Esophagus (tissue), 2 donors: ENCODE results near the gene TIMP3. TPM values are rescaled to one million over a fixed set of nuclear protein-coding genes. Genes with fewer than 3 reads are reported as not detected.

ENCODE experiments used
- H3K27ac ChIP-seq, 2 donors: one replicate each; pipeline ENCODE4 v1.5.1; 2013; ENCODE audit warnings: low read depth in 2 of 2, mild to moderate bottlenecking in 2 of 2, inconsistent platforms in 1 of 2, low read length in 1 of 2, moderate library complexity in 1 of 2
- H3K27me3 ChIP-seq, 2 donors: one replicate each; pipeline ENCODE4 v1.6.1; 2013; ENCODE audit warnings: low read length in 2 of 2, control low read depth in 1 of 2, mild to moderate bottlenecking in 1 of 2; ENCODE audit not compliant: insufficient read depth in 2 of 2, control insufficient read depth in 1 of 2
- H3K36me3 ChIP-seq, 2 donors: one replicate each; pipeline ENCODE4 v1.6.1; 2013; ENCODE audit warnings: low read length in 1 of 2; ENCODE audit not compliant: control insufficient read depth in 2 of 2, insufficient read depth in 2 of 2
- H3K4me1 ChIP-seq, 2 donors: one replicate each; pipeline ENCODE4 v1.6.1; 2013; ENCODE audit warnings: low read length in 1 of 2; ENCODE audit not compliant: control insufficient read depth in 2 of 2, insufficient read depth in 2 of 2
- H3K4me3 ChIP-seq, 2 donors: one replicate each; pipeline ENCODE4 v1.5.1; 2013; ENCODE audit warnings: low read length in 2 of 2, mild to moderate bottlenecking in 2 of 2, low read depth in 1 of 2, moderate library complexity in 1 of 2
- H3K9me3 ChIP-seq, 2 donors: one replicate each; pipeline ENCODE4 v1.6.1; 2013; ENCODE audit warnings: mild to moderate bottlenecking in 2 of 2, low read depth in 1 of 2, low read length in 1 of 2, moderate library complexity in 1 of 2; ENCODE audit not compliant: control insufficient read depth in 2 of 2, insufficient read depth in 1 of 2
- WGBS, 2 donors: extraction: QIAGEN DNeasy Blood & Tissue Kit; methylation state at CpG; one replicate each; pipeline ENCODE4 v1.1.7; 2013; 5-methylcytosine and 5-hydroxymethylcytosine counted together
- polyA plus RNA-seq, 2 donors: library from polyadenylated mRNA; stranded (reverse); fragments of 200-250 nt; gene quantifications; one replicate each; pipeline ENCODE4 v1.2.3, GENCODE V29; 2013
- donor health status: healthy with polysubstance abuse.
- donor health status: Bipolar disorder and iron deficiency.

The TIMP3 gene
- polyA plus RNA-seq, 2 donors: 8.9 to 24.7 TPM

DNA sequence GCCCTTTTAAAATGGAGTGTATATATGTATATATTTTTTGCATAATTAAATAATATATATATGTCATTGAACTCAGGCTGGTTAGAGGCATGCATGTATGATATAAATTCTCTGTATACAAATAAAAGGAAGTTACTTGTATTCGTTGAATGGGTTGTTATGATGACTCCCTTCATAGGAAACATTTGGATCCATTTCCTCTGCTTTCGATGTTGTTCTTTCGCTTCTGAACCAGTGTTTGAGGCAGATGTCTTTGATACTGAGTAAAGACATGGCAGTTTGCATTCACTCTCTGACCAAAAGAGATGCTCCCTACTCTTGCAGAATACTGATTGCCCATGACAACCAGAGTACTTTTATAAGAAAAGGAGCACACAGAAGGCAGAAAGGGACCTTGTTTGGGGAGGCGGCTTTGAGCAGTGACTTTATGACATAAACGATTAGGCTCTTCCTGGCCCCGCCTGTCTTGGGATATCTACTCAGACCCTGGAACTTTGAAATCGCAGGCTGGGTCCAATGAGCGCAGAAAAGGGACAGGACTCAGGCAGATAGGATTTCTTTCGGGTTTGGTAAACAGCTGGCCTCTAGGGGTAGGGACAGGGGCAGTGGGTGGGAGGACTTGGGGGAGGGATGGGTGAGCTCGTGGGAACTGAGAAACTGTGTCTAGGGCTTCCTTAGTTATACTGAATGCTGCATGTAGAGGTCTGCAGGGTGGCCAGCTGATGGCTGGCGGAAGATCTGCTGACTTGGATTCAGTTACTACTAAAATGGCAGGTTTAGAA is 23.2 kb downstream of the TIMP3 start:
- H3K27ac ChIP-seq: no peak overlapping the region
- H3K4me3 ChIP-seq: no peak overlapping the region
- 68 to 78% methylated on average over 11 of the region's 11 CpGs for WGBS, 2 donors
- peaks cover 9 to 16% of the 10 kb centered on the region in 2 donors for H3K4me1 ChIP-seq
- H3K36me3 ChIP-seq: peaks cover 0 to 2% of the 10 kb centered on the region in 2 donors
- no peaks in the 10 kb centered on the region for H3K9me3 ChIP-seq
- H3K27me3 ChIP-seq: no peaks in the 10 kb centered on the region

DNA sequence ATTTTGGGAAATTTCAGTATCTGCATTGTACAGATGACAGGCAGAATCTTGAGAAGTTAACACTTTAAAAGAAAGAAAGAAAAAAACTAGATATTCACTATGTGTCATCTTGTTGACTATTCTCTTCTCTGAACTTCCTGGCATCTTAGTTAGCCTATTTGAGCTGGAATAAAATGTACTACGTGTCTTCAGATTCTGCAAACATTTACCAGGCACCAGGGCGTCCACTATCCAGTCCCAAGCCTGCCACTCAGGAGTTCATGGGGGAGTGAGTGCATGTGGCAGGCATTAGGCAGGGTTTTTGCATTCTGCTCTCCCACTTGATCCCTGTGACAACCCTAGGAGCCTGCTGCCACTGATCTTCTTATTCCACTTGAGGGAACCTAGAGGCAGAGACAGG is 25.0 kb downstream of the TIMP3 start:
- no peaks in the 10 kb centered on the region for H3K9me3 ChIP-seq
- H3K27ac ChIP-seq: peak overlapping the region; percentile 0 to 73
- H3K4me1 ChIP-seq: peaks cover 9 to 10% of the 10 kb centered on the region in 2 donors
- WGBS, 2 donors: 63 to 64% methylated on average over 2 of the region's 2 CpGs
- H3K27me3 ChIP-seq: no peaks in the 10 kb centered on the region
- H3K4me3 ChIP-seq: no peak overlapping the region
- peaks cover 0 to 2% of the 10 kb centered on the region in 2 donors for H3K36me3 ChIP-seq

DNA sequence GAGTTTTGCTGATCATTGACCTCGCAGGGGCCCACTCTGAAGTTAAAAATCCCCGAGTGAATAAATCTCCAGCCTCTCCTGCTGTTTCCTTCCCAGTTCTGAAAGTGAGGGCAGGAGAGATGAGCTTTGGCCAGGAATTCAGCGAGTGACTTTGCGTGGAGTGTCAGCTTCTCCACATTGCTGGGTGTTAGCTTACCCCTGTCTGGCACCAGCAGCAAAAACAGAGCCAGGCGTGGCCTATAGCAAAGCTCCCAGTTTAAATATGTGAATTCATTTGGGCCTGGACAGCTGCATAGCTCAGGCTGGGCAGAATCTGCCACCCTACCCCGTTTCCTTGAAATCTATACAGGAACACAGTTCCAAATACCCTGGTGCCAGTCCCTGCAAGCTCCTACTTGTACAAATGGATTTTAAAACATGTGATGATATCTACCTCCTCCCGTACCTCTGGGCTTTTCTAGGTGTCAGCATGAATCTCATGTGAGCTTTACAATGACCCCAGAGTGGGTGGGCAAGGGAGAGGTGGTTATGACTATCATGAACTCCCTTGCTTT is 25.6 kb downstream of the TIMP3 start:
- Histone ChIP-seq H3K9me3 (no peaks in the 10 kb centered on the region), H3K4me1 (peaks cover 9 to 10% of the 10 kb centered on the region in 2 donors), H3K36me3 (peaks cover 0 to 2% of the 10 kb centered on the region in 2 donors), H3K4me3 (no peak overlapping the region), H3K27ac (peak overlapping the region; percentile 0 to 73), H3K27me3 (no peaks in the 10 kb centered on the region)
- 36 to 44% methylated on average over 7 of the region's 7 CpGs for WGBS, 2 donors

DNA sequence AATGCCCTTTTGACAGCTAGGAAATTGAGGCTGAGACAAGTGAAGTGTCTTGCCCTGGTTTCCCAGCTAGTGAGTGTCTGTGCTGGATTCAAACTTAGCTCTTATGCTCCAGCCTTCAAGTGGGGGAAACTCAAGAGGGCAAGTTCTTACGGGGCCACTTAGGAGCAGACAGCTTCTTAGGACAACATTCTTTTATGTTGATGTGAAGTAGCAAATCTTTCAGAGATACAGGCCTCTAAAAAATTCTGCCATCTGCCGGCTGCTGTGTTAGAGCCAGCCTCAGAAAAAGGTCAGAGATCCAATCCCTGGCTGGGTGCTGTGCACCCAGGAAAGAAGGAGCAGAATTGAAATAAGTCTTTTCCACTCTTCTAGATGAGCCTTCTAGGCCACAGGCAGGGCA is 26.6 kb downstream of the TIMP3 start:
- peaks cover 9 to 10% of the 10 kb centered on the region in 2 donors for H3K4me1 ChIP-seq
- 67 to 72% methylated on average over 2 of the region's 2 CpGs for WGBS, 2 donors
- H3K27me3 ChIP-seq: no peaks in the 10 kb centered on the region
- peak overlapping the region in 1 of 2 donors; percentile 52 for H3K27ac ChIP-seq
- no peak overlapping the region for H3K4me3 ChIP-seq
- peaks cover 0 to 2% of the 10 kb centered on the region in 2 donors for H3K36me3 ChIP-seq
- H3K9me3 ChIP-seq: no peaks in the 10 kb centered on the region

DNA sequence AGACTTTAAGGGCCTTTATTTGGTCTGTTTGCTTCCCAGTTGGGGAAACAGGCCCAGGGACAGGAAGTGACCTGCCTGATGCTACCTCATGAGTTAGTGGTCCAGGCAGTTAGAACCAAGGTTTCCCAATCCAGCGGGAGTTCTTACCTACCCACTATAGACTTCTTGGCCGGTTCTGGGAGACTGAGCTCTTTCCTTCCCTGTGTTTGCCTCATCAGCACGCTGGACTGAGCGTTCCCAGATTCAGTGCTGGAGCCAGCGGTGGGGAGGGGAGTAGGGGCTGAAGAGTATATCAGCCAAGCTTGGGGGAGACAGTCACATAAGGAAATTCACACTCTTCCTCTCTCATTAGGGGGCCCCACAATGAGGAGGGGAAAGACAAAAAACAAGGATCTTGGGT is 27.1 kb downstream of the TIMP3 start:
- 72 to 79% methylated on average over 5 of the region's 5 CpGs for WGBS, 2 donors
- Histone ChIP-seq H3K36me3 (no peaks in the 10 kb centered on the region), H3K4me3 (no peak overlapping the region), H3K27me3 (no peaks in the 10 kb centered on the region), H3K27ac (peak overlapping the region in 1 of 2 donors; percentile 58), H3K4me1 (peaks cover 9 to 10% of the 10 kb centered on the region in 2 donors), H3K9me3 (no peaks in the 10 kb centered on the region)

DNA sequence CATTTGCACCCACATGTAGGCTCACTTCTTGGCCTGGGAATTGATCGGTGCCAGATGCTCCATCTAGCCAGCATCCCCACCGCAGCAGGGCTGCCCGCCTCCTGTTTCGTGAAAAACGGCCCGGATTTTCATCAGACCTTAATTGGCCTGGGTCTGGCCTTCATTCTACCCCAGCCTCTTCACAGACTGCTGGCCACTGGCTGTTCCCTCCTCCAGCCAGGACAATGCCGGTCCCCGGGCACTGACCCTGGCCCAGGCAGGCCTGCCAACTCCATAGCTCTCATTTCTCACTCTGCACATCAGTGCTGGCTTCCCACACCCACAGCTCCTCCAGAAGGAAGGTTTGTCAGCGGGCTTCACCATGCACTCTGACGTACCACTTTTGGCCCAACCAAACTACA is 27.9 kb downstream of the TIMP3 start:
- Histone ChIP-seq H3K4me1 (peaks cover 9 to 10% of the 10 kb centered on the region in 2 donors), H3K9me3 (no peaks in the 10 kb centered on the region), H3K27me3 (no peaks in the 10 kb centered on the region), H3K27ac (peak overlapping the region in 1 of 2 donors; percentile 37), H3K4me3 (no peak overlapping the region), H3K36me3 (no peaks in the 10 kb centered on the region)
- 78 to 80% methylated on average over 10 of the region's 10 CpGs for WGBS, 2 donors

DNA sequence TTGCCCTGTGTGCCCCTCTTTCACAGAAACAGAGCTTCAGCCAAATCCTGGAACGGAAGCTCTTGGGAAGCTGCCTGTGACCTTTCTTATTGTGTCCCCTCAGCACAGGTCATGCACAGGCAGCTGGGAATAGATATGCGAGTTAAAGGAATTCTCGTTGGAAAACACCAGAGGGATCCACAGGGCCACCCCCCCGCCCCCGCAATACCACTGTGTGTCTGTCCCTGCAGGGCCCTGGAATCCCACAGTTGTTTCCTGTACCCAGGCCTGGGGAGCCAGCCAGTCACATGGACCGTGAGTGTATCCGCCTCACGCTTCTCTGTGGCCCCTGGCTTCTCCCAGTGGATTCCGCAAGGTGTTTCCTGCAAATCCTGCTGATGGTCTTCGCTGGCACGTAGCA is 29.0 kb downstream of the TIMP3 start:
- no peak overlapping the region for H3K4me3 ChIP-seq
- H3K9me3 ChIP-seq: no peaks in the 10 kb centered on the region
- WGBS, 2 donors: 77 to 78% methylated on average over 11 of the region's 11 CpGs
- no peak overlapping the region for H3K27ac ChIP-seq
- no peaks in the 10 kb centered on the region for H3K27me3 ChIP-seq
- H3K4me1 ChIP-seq: peaks cover 9 to 10% of the 10 kb centered on the region in 2 donors
- H3K36me3 ChIP-seq: no peaks in the 10 kb centered on the region

DNA sequence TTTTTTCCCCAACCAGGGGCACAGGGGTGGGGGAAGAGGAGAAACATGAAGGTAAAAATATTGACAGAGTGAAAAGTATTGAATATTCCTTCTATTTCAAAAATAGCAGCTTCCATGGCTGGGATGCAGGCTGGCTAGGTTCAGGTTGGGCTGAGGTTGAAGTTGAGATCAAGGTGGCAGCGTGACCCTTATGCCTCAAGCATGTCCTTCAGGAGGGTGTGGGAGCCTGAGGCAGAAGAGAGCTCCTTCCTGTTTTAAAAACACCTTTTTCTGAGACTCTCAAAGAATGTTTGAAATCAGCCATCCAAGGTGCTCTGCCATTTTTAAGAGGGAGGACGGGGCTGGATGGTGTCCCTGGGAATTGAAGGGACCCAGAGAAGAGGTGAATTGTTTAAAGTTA is 29.5 kb downstream of the TIMP3 start:
- Histone ChIP-seq H3K27me3 (no peaks in the 10 kb centered on the region), H3K4me1 (peaks cover 9 to 10% of the 10 kb centered on the region in 2 donors), H3K27ac (no peak overlapping the region), H3K36me3 (no peaks in the 10 kb centered on the region), H3K9me3 (no peaks in the 10 kb centered on the region), H3K4me3 (no peak overlapping the region)
- WGBS, 2 donors: 65 to 83% methylated on average over 2 of the region's 2 CpGs

DNA sequence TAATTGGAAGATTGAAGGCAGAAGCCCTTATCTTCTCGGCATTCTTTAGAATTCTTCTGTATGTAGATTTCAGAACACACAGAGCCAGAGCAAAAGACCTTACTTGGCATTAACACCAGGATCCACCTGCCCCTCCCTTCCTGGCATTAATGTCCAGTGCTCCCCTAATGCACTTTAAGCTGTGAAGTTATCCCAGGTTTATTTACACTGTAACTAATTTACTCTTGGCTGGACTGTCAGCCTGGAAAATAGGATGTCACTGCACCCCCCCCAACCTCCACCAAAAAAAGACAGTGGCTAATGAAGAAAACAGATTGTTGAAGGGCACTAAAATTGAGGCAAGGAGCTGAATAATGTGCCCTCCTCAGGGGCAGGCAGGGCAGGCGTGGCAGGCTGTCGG is 30.1 kb downstream of the TIMP3 start:
- Histone ChIP-seq H3K27me3 (no peaks in the 10 kb centered on the region), H3K4me1 (peaks cover 9% of the 10 kb centered on the region in 2 donors), H3K9me3 (no peaks in the 10 kb centered on the region), H3K36me3 (no peaks in the 10 kb centered on the region), H3K4me3 (no peak overlapping the region), H3K27ac (no peak overlapping the region)
- WGBS, 2 donors: 68 to 73% methylated on average over 3 of the region's 3 CpGs

DNA sequence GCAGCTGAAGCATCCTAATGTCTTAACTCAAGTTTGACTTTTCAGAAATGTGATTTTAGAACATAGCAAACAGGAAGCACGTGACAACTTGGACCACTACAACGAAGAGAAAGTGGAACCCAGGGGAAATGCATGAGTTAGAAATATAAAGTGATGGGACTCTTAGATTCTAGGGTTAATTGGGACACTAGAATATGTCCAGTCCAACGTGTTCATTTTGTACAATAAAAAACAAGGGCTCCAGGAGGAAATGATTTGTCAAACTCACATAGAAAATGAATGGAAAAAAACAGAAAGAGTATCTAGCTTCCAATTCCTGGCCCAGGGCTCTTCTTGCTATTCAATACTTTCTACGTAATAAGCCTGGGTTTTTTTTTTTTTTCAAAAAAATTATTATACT is 30.7 kb downstream of the TIMP3 start:
- H3K36me3 ChIP-seq: peaks cover 0 to under 1% of the 10 kb centered on the region in 2 donors
- 40 to 42% methylated on average over 4 of the region's 4 CpGs for WGBS, 2 donors
- no peaks in the 10 kb centered on the region for H3K9me3 ChIP-seq
- peaks cover 4 to 9% of the 10 kb centered on the region in 2 donors for H3K4me1 ChIP-seq
- no peaks in the 10 kb centered on the region for H3K27me3 ChIP-seq
- H3K27ac ChIP-seq: no peak overlapping the region
- H3K4me3 ChIP-seq: no peak overlapping the region
